HepG2 (cell line): ENCODE results near the gene TMEM258.

Source experiments
- FOXK1 ChIP-seq: sonication (generic); formaldehyde crosslinking; IDR thresholded peaks from 2 replicates; pipeline ENCODE4 v1.4.0; 2020; ENCODE audit warnings: low read depth, missing genetic modification reagents, borderline replicate concordance
- HDAC2 ChIP-seq: sonication (generic); formaldehyde crosslinking; IDR thresholded peaks from 2 replicates; pipeline ENCODE4 v1.4.0; 2020; ENCODE audit warnings: missing genetic modification reagents
- HNRNPLL ChIP-seq: fragments of 200-400 bp; formaldehyde crosslinking; IDR thresholded peaks from 2 replicates; pipeline ENCODE4 v1.6.1; 2017; ENCODE audit warnings: mild to moderate bottlenecking, low read depth, low read length; ENCODE audit not compliant: poor library complexity, severe bottlenecking
- NFKB2 ChIP-seq: sonication (generic); formaldehyde crosslinking; IDR thresholded peaks from 2 replicates; pipeline ENCODE4 v1.4.0; 2020; ENCODE audit warnings: missing genetic modification reagents, borderline replicate concordance
- SP1 ChIP-seq, 2 experiments: fragments of 450-650 bp in 1 of 2; sonication (generic) in 1 of 2; formaldehyde crosslinking in 1 of 2; IDR thresholded peaks; 2 replicates each; pipeline versions ENCODE4 v1.4.0 to v1.6.1; 2016 to 2020; ENCODE audit warnings: missing genetic modification reagents in 1 of 2
- ZNF207 ChIP-seq: fragments of 450-650 bp; IDR thresholded peaks from 2 replicates; pipeline ENCODE4 v1.6.1; 2016; ENCODE audit warnings: antibody characterized with exemption, borderline replicate concordance
- ZNF580 ChIP-seq: IDR thresholded peaks from 2 replicates; pipeline ENCODE4 v1.6.1; 2016; ENCODE audit warnings: low read depth, borderline replicate concordance
- ZNF674 ChIP-seq: sonication (generic); formaldehyde crosslinking; IDR thresholded peaks from 2 replicates; pipeline ENCODE4 v1.5.0; 2020; ENCODE audit warnings: low read depth, mild to moderate bottlenecking, missing genetic modification reagents

- TF ChIP-seq SP1 (IDR thresholded peaks at IDR 0.05) (no peak), SP1 (CRISPR knock-in tag; IDR thresholded peaks at IDR 0.05) (no peak), ZNF580 (CRISPR knock-in tag) (no peak), HDAC2 (CRISPR knock-in tag) (no peak), HNRNPLL (no peak), ZNF207 (no peak), ZNF674 (CRISPR knock-in tag) (no peak), NFKB2 (no peak), FOXK1 (CRISPR knock-in tag) (no peak)
Measured at GRCh38 chr11:61841636-61842527, 49.5 kb upstream of the TMEM258 start.
